22Rv1 (cell line): Measurements from ENCODE around the gene FOLH1.
"Not testable (repeated sequence)": the region's sequence is repeated elsewhere in the genome, so short reads cannot be mapped to it uniquely, and the experiment has no call there.

ENCODE experiments used
- H3K27ac ChIP-seq: fragments of 450-650 bp; 2 replicates; pipeline ENCODE4 v1.5.1; 2017
- CTCF ChIP-seq: fragments of 450-650 bp; IDR thresholded peaks from 2 replicates; pipeline ENCODE4 v1.5.1; 2017; ENCODE audit warnings: mild to moderate bottlenecking
- ZFX ChIP-seq: fragments of 450-650 bp; IDR thresholded peaks from 2 replicates; pipeline ENCODE4 v1.6.1; 2017; ENCODE audit warnings: antibody characterized with exemption, borderline replicate concordance

Gene FOLH1

GRCh38 chr11:49208006-49208721, at the start of gene FOLH1:
Gene FOLH1, minus strand, starts transcription at chr11:49208602. Its CDS starts 193 bp downstream, at chr11:49208409.
- TF ChIP-seq ZFX: no peak
- TF ChIP-seq CTCF: no peak
- H3K27ac ChIP-seq: peak within 1 kb of the TSS; percentile 91

DNA sequence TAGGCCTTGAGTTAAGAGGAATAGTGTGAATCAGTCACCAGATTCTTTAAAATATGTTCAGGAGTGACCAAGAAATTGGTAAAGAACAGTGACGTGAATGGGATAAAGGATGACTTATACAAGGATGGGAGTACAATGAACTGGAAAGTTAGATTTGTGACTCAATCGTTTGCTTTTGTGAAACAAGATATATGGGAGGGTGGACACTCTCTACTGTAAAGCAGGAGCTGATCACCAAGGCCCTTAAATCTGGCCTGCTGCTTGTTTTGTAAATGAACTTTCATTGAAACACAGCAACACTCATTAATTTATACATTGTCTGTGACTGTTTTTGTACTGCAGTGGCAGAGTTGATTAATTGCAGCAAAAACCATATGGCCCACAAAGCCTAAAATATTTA, 46.7 kb upstream of the FOLH1 start:
- not testable (repeated sequence) for H3K27ac ChIP-seq

- not testable (repeated sequence) for H3K27ac ChIP-seq
Observed at GRCh38 chr11:49251212-49251611, 42.8 kb upstream of the FOLH1 start.

GRCh38 chr11:49250398-49251115, 42.2 kb upstream of the FOLH1 start:
- not testable (repeated sequence) for H3K27ac ChIP-seq

GRCh38 chr11:49249363-49249762, 41.0 kb upstream of the FOLH1 start:
- not testable (repeated sequence) for H3K27ac ChIP-seq

- not testable (repeated sequence) for H3K27ac ChIP-seq
Observed at GRCh38 chr11:49233685-49234084, 25.3 kb upstream of the FOLH1 start.

- not testable (repeated sequence) for H3K27ac ChIP-seq
Observed at GRCh38 chr11:49233019-49233418, 24.6 kb upstream of the FOLH1 start.

DNA sequence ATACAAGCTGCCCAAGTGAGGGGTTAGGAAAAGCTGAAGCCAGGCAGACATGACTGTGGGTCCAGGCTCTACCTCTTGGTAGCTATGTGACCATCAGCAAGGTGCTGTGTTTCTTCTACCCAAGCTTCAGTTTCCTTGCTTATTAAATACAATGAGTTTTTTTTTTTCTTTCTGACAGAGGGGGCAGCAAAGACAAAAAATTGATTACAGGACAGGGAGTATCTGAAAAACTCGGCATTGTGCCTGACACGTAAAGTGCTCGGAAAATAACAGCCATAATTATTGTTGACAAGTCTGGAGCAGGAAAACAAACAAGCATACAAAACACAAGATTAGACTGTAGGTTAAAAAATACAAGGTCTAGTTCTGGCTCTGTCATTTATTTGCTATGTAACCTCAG, 23.3 kb upstream of the FOLH1 start:
- not testable (repeated sequence) for H3K27ac ChIP-seq

- H3K27ac ChIP-seq: not testable (repeated sequence)
Observed at GRCh38 chr11:49230534-49230933, 22.1 kb upstream of the FOLH1 start.

DNA sequence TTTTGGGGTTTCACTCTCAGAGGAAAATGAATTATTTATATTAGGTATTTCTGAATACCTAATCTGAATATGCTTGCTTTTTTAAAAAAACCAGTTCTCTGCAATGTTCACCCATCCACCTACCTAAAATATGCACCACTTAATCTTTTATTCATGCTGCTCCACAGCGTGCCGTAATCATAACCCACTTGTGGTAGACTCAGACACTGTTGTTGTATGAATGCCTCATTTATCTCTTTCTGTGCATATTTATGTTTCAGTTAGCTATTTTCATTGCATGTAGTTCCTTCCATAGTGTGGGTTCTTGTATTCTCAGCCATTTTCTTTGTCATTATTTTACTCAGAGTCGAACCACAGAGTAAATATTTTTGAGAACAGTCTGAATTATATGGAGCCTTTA, 21.6 kb upstream of the FOLH1 start:
- H3K27ac ChIP-seq: not testable (repeated sequence)

DNA sequence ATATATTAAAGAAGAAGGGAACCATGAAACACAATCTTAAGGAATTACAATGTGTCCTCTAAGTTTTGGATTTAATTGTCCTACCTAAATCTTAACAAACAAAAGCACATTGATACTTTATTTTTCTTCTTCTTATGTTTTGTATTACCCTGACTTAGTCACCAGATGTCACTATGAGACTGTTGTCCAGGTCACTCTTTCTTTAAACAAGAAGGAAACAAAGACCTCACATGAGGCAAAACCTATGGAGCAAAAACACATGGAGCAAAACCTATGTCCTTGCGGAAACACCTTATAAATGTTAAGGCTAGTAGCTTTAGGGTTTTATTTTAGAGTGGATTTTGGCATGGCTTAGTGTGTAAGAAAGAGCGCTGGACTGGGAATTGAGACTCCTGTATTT, 20.7 kb upstream of the FOLH1 start:
- peak; percentile 71 for TF ChIP-seq CTCF
- not testable (repeated sequence) for H3K27ac ChIP-seq

DNA sequence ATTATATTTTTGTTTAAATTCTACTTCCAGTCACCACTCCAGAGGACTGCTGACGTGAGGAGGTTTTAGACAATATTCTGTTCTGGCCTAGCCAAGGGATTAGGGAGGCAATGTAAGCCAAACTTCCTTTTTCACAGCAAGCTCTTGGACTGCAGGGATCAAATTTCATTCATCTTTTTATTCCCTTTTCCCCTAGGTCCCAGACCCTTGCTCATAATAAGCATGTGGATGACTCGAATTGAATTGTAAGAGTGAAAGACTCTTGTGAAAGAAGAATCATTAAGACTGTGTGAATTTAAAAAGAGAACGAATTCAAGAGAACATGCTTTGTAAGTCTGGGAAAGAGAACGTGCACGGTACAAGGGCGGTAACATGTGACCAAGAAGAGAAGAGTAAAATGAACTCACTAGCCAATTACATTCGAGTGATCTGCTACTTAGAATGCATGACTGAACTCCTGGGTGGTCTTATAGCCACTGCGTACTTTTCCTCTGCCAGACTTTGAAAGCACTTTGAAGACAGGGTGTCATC, 16.9 kb upstream of the FOLH1 start:
- H3K27ac ChIP-seq: not testable (repeated sequence)

DNA sequence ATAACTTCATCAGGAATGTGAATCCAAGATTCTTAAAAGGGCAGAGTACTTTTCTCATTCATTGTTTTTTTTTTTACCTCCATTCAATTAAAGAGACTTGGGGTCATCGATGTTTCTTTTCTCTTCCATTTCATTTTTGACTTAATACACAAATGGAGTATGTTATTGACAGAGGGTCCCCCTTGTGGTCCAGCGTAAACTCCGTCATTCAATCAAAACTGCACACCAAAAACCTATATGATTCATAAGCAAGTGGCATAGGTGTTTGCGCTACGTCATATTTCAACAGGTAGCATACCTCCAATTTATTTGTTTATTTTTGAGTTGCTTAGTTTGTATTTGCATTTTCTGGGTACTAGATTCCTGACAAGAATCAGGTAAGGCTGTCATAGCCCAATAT, 12.7 kb upstream of the FOLH1 start:
- no peak overlapping the region for H3K27ac ChIP-seq

More for the DNA sequence above, 12.7 kb upstream of the FOLH1 start:
- TF ChIP-seq CTCF: no peak
